ENCODE results near the gene CETN2. TPM values are rescaled to one million over a fixed set of nuclear protein-coding genes. Genes with fewer than 3 reads are reported as not detected.

The CETN2 gene
- total RNA-seq, 1 experiment from 2014 or later, result 24.6 TPM

- Histone ChIP-seq H3K23ac (ENCODE audit: insufficient read length, low read depth, low read length) (no peak overlapping the region), H2AFZ (ENCODE audit: low read length) (no peak overlapping the region), H3K9me3 (ENCODE audit: control insufficient read depth, low read depth, low read length) (peaks cover 36% of the 10 kb centered on the region), H3K4me2 (ENCODE audit: insufficient read depth, insufficient read length, low read length) (no peak overlapping the region), H3K23me2 (ENCODE audit: insufficient read length, low read depth, low read length, poor library complexity, severe bottlenecking) (no peaks in the 10 kb centered on the region), H2BK12ac (ENCODE audit: insufficient read length, low read depth, low read length) (no peak overlapping the region), H3K79me2 (ENCODE audit: insufficient read depth, low read length) (peaks cover 6% of the 10 kb centered on the region; the same call in 1 of the 2 replicates), H2BK15ac (ENCODE audit: low read depth, low read length) (no peak overlapping the region), H4K8ac (replicated peaks; ENCODE audit: insufficient read length, low read depth, low read length) (no peak overlapping the region), H2BK120ac (ENCODE audit: low read depth, low read length, poor library complexity, severe bottlenecking) (no peak overlapping the region), H3K4me1 (ENCODE audit: insufficient read depth, low read length) (no peaks in the 10 kb centered on the region), H2BK5ac (ENCODE audit: insufficient read length, low read length) (no peak overlapping the region), H4K5ac (ENCODE audit: insufficient read length, low read depth, low read length) (no peak overlapping the region), H3K27me3 (ENCODE audit: insufficient read depth, low read length) (no peaks in the 10 kb centered on the region), H3K14ac (ENCODE audit: insufficient read depth, low read length) (no peak overlapping the region), H2AK5ac (ENCODE audit: insufficient read length, low read length) (no peak overlapping the region), H3K4ac (ENCODE audit: low read depth, low read length) (no peak overlapping the region), H3K9ac (ENCODE audit: extremely low read depth, insufficient read length, low read length) (no peak overlapping the region), H3T11ph (ENCODE audit: low read length) (no peak overlapping the region), H4K91ac (ENCODE audit: insufficient read length, low read depth, low read length) (no peak overlapping the region), H3K18ac (ENCODE audit: insufficient read length, low read depth, low read length) (no peak overlapping the region), H3K56ac (ENCODE audit: insufficient read length, low read depth, low read length) (no peak overlapping the region), H3K27ac (ENCODE audit: insufficient read length, low read depth, low read length) (no peak overlapping the region), H4K20me1 (ENCODE audit: control insufficient read depth, insufficient read depth, insufficient read length) (no peaks in the 10 kb centered on the region), H2BK20ac (ENCODE audit: low read depth, low read length, poor library complexity, severe bottlenecking) (no peak overlapping the region), H3K79me1 (ENCODE audit: insufficient read depth, low read depth, low read length, poor library complexity, severe bottlenecking) (no peaks in the 10 kb centered on the region)
- peaks cover 17% of the 10 kb centered on the region in 2 experiments; a peak in 3 of 4 replicates for H3K4me1 Mint-ChIP-seq
- WGBS (ENCODE audit: extremely low coverage, insufficient read length, low lambda C conversion rate), result no CpG with 5 or more reads among the region's 5 CpGs
- no peak overlapping the region for H3K4me3 Mint-ChIP-seq
- H3K9me3 Mint-ChIP-seq, result peaks cover 66 to 68% of the 10 kb centered on the region in 2 experiments
- DNase-seq, result no peak
- peaks cover 10 to 40% (median 12%) of the 10 kb centered on the region in 3 experiments for H3K36me3 Mint-ChIP-seq (ENCODE audit: insufficient read depth in 1 of 3, low read depth in 3 of 3)
- no peaks in the 10 kb centered on the region for H3K27me3 Mint-ChIP-seq (ENCODE audit: low read depth)
- H3K27ac Mint-ChIP-seq, result no peak overlapping the region; a peak in 1 of 7 replicates
- TF ChIP-seq, protein P1, sequence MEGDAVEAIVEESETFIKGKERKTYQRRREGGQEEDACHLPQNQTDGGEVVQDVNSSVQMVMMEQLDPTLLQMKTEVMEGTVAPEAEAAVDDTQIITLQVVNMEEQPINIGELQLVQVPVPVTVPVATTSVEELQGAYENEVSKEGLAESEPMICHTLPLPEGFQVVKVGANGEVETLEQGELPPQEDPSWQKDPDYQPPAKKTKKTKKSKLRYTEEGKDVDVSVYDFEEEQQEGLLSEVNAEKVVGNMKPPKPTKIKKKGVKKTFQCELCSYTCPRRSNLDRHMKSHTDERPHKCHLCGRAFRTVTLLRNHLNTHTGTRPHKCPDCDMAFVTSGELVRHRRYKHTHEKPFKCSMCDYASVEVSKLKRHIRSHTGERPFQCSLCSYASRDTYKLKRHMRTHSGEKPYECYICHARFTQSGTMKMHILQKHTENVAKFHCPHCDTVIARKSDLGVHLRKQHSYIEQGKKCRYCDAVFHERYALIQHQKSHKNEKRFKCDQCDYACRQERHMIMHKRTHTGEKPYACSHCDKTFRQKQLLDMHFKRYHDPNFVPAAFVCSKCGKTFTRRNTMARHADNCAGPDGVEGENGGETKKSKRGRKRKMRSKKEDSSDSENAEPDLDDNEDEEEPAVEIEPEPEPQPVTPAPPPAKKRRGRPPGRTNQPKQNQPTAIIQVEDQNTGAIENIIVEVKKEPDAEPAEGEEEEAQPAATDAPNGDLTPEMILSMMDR (conservative IDR thresholded peaks at IDR 0.05), result no peak
Measured at GRCh38 chrX:152843852-152844251, 13.3 kb upstream of the CETN2 start.
